GM12878 (cell line): ENCODE results near the gene RNF43. TPM values are rescaled to one million over a fixed set of nuclear protein-coding genes. Genes with fewer than 3 reads are reported as not detected.

ENCODE experiments used
- ATAC-seq: fragments of 200-7000 bp; cut with Tn5 transposase; 3 replicates; pipeline ENCODE4 v1.9.1; 2020; ENCODE audit warnings: mild to moderate bottlenecking, moderate library complexity
- BruUV-seq: library from RNA; stranded (reverse); fragments of 400-500 nt; replicated peaks from 2 replicates; lab custom pipeline; 2021; lab: Mats Ljungman, UMichigan
- CTCF ChIA-PET: fragments of 300-600 bp; sonication (Branson Sonifier 250); formaldehyde crosslinking; extraction: SDS; loops from one replicate; lab custom pipeline; 2021; ENCODE audit warnings: inconsistent platforms; lab: Yijun Ruan, JAX
- POLR2A ChIA-PET: fragments of 350-600 bp; formaldehyde crosslinking; extraction: SDS; loops from one replicate; lab custom pipeline; 2021; ENCODE audit warnings: inconsistent platforms; lab: Charles Lee
- RAD21 ChIA-PET: fragments of 300-600 bp; sonication (Branson Sonifier 250); formaldehyde crosslinking; loops from one replicate; lab custom pipeline; 2023; ENCODE audit warnings: antibody characterized with exemption; ENCODE audit not compliant: unreplicated experiment; lab: Charles Lee
- SMC1A ChIA-PET: fragments of 300-600 bp; sonication (Branson Sonifier 250); formaldehyde crosslinking; loops from one replicate; lab custom pipeline; 2023; ENCODE audit not compliant: unreplicated experiment, uncharacterized antibody; lab: Charles Lee
- DNase-seq: peaks from one replicate; pipeline ENCODE4 v3.0.0-alpha.2; 2011; ENCODE audit warnings: low read depth, low spot score
- FAIRE-seq: peaks from 3 replicates; lab custom pipeline; 2011; peaks lifted over from hg19 to GRCh38; lab: Jason Lieb, UNC
- H2AFZ ChIP-seq: 2 replicates; pipeline ENCODE4 v1.6.0; 2011; ENCODE audit warnings: low read depth, low read length, control low read depth; ENCODE audit not compliant: control insufficient read depth
- H3K27ac ChIP-seq: 2 replicates; pipeline ENCODE4 v1.5.1; 2011; ENCODE audit warnings: control low read depth; ENCODE audit not compliant: control insufficient read depth, insufficient read depth
- H3K27me3 ChIP-seq, 2 experiments: replicated peaks in 1 of 2; 2 replicates each; pipeline versions ENCODE4 v1.6.0 to v1.6.1; 2011; ENCODE audit warnings: low read length in 1 of 2; ENCODE audit not compliant: control insufficient read depth in 2 of 2, insufficient read depth in 2 of 2
- H3K36me3 ChIP-seq, 2 experiments: 2 replicates each; pipeline ENCODE4 v1.5.1; 2011; ENCODE audit warnings: low read length in 1 of 2; ENCODE audit not compliant: control insufficient read depth in 2 of 2, insufficient read depth in 2 of 2
- H3K4me1 ChIP-seq: 2 replicates; pipeline ENCODE4 v1.6.1; 2011; ENCODE audit warnings: mild to moderate bottlenecking, low read length, moderate library complexity, mixed read lengths; ENCODE audit not compliant: control insufficient read depth, insufficient read depth
- H3K4me2 ChIP-seq: 2 replicates; pipeline ENCODE4 v1.6.0; 2011; ENCODE audit warnings: control low read depth; ENCODE audit not compliant: control insufficient read depth, insufficient read depth
- H3K4me3 ChIP-seq: fragments of 200-600 bp; sonication (generic); 2 replicates; pipeline ENCODE4 v1.5.1; 2016
- H3K79me2 ChIP-seq: 2 replicates; pipeline ENCODE4 v1.6.0; 2011; ENCODE audit warnings: low read length; ENCODE audit not compliant: control insufficient read depth, insufficient read depth
- H3K9ac ChIP-seq: 2 replicates; pipeline ENCODE4 v1.8.0; 2011; ENCODE audit warnings: low read length, control low read depth, mixed read lengths; ENCODE audit not compliant: control insufficient read depth, insufficient read depth
- H3K9me3 ChIP-seq: replicated peaks from 3 replicates; pipeline ENCODE4 v1.5.1; 2011; ENCODE audit warnings: mild to moderate bottlenecking, low read length; ENCODE audit not compliant: control insufficient read depth, insufficient read depth
- H4K20me1 ChIP-seq: 2 replicates; pipeline ENCODE4 v1.6.0; 2011; ENCODE audit not compliant: control insufficient read depth, insufficient read depth
- BCL11A ChIP-seq: IDR thresholded peaks from 2 replicates; pipeline ENCODE4 v1.6.1; 2011; ENCODE audit warnings: low read depth, low read length
- EED ChIP-seq: sonication (generic); IDR thresholded peaks from 2 replicates; pipeline ENCODE4 v1.6.1; 2016; ENCODE audit warnings: antibody characterized with exemption, low read depth
- MYC ChIP-seq: IDR thresholded peaks from 2 replicates; pipeline ENCODE4 v1.6.1; 2011; ENCODE audit warnings: mild to moderate bottlenecking, low read length, moderate library complexity, inconsistent platforms; ENCODE audit not compliant: insufficient read depth, insufficient replicate concordance, insufficient read length, severe bottlenecking
- SPI1 ChIP-seq: IDR thresholded peaks from 2 replicates; pipeline ENCODE4 v1.6.1; 2011; ENCODE audit warnings: low read depth, mild to moderate bottlenecking, low read length, moderate library complexity, borderline replicate concordance; ENCODE audit not compliant: insufficient read depth
- TCF7 ChIP-seq: IDR thresholded peaks from 2 replicates; pipeline ENCODE4 v1.6.1; 2014; ENCODE audit warnings: antibody characterized with exemption, borderline replicate concordance
- YBX1 ChIP-seq: fragments of 450-650 bp; IDR thresholded peaks from 2 replicates; pipeline ENCODE4 v1.6.1; 2016; ENCODE audit warnings: antibody characterized with exemption
- WGBS: methylation state at CpG from one replicate; pipeline ENCODE4 v1.1.6; 2016; ENCODE audit warnings: low lambda C conversion rate; ENCODE audit not compliant: insufficient replicate concordance, insufficient coverage; ENCODE audit errors: missing lambda C conversion rate; 5-methylcytosine and 5-hydroxymethylcytosine counted together
- in situ Hi-C: fragments of 300-500 bp; cut with MboI; formaldehyde crosslinking; loops from 9 replicates; pipeline ENCODE4 v1.14.3; 2018; ENCODE audit warnings: mixed read lengths
- intact Hi-C: fragments of 100-400 bp; cut with micrococcal nuclease; formaldehyde crosslinking; loops from one replicate; pipeline ENCODE4 v1.14.2; 2022; ENCODE audit not compliant: unreplicated experiment
- polyA plus RNA-seq, 11 experiments: library from polyadenylated mRNA; depleted of rRNA in 4 of 11; unstranded in 6 of 11; stranded (reverse) in 5 of 11; fragments of >200 nt; fragmentation: Nextera tagmentation in 4 of 11; fragmentation: Illumina TruSeq in 1 of 11; extraction: Ambion mirVana in 4 of 11; extraction: Trizol in 1 of 11; gene quantifications; 1 replicate in 1 of 11; 2 replicates in 10 of 11; pipeline versions ENCODE4 v1.2.1 to v1.2.3, GENCODE V29; 2011 to 2016; ENCODE audit warnings: inconsistent platforms in 2 of 11, missing spikeins in 2 of 11, low read depth in 1 of 11
- total RNA-seq, 4 experiments: library from RNA; depleted of rRNA in 3 of 4; stranded (reverse); fragments of >200 nt in 3 of 4; fragmentation: Illumina TruSeq in 1 of 4; extraction: Trizol in 1 of 4; gene quantifications; 2 replicates each; pipeline versions ENCODE4 v1.2.1 to v1.2.3, GENCODE V29; 2013 to 2021

RNF43 gene
- total and polyA plus RNA-seq, 10 of the 15 experiments (the other 5 are each of a cell fraction or from before 2014, with no cell fraction given) = 1.2 to 16.7 (median 5.5) TPM

GRCh38 chr17:58378733-58379510, 38.4 kb downstream of the RNF43 start:
- Histone ChIP-seq H4K20me1 (no peaks in the 10 kb centered on the region), H3K9me3 (no peaks in the 10 kb centered on the region), H3K4me2 (no peak overlapping the region), H3K4me3 (no peak overlapping the region), H2AFZ (no peak overlapping the region), H3K27me3 (no peaks in the 10 kb centered on the region), H3K79me2 (peaks cover 2% of the 10 kb centered on the region; the same call in 1 of the 2 replicates), H3K4me1 (peaks cover 19% of the 10 kb centered on the region), H3K27ac (no peak overlapping the region), H3K36me3 (no peaks in the 10 kb centered on the region; a peak in 1 of 4 replicates), H3K9ac (no peak overlapping the region)
- FAIRE-seq (no peak), DNase-seq (no peak), ATAC-seq (no peak)
- no TSS peak for BruUV-seq
- SMC1A ChIA-PET = interaction anchor here (0.6 to 7.5 kb wide), 5 partner anchors 9 to 159 kb away, joined by 3 to 74 read pairs (median 4); partner anchors contain the start of gene RNF43
- POLR2A ChIA-PET = interaction anchor here (0.8 to 5.9 kb wide), 5 partner anchors 9 to 33 kb away, joined by 3 to 29 read pairs (median 3); partner anchors contain the start of gene SUPT4H1
- in situ Hi-C loops (no loop called here), intact Hi-C loops (no loop called here)
- RAD21 ChIA-PET = interaction anchor here (8.4 kb wide), 1 partner anchor 36 kb away, joined by 70 read pairs; the partner anchor contains the start of gene RNF43
- 48% methylated on average over 8 of the region's 8 CpGs for WGBS
- CTCF ChIA-PET = interaction anchor here (0.7 to 2.9 kb wide), 5 partner anchors 9 to 130 kb away, joined by 3 to 17 read pairs (median 3); partner anchors contain the start of gene RNF43
- TF ChIP-seq EED (0 out of 2 replicates have a peak, but pooled peaks have one; percentile 22), YBX1 (no peak), TCF7 (peak; percentile 60; the same call in 1 of the 2 replicates), MYC (no peak)

GRCh38 chr17:58377661-58378060, 39.7 kb downstream of the RNF43 start:
- Histone ChIP-seq H3K4me2 (no peak overlapping the region), H2AFZ (no peak overlapping the region)
- TF ChIP-seq BCL11A (no peak), SPI1 (peak; percentile 68; the same call in 1 of the 2 replicates)
- TF ChIP-seq, all 136 proteins: peak for 1
- Histone ChIP-seq H3K27me3 (no peaks in the 10 kb centered on the region), H3K9me3 (no peaks in the 10 kb centered on the region), H3K36me3 (no peaks in the 10 kb centered on the region; a peak in 1 of 4 replicates), H3K4me3 (no peak overlapping the region), H4K20me1 (no peaks in the 10 kb centered on the region), H3K4me1 (peaks cover 8% of the 10 kb centered on the region), H3K79me2 (peaks cover 2% of the 10 kb centered on the region; the same call in 1 of the 2 replicates), H3K27ac (no peak overlapping the region), H3K9ac (no peak overlapping the region)
- ATAC-seq = no peak
- CTCF ChIA-PET = interaction anchor here (1.2 to 2.9 kb wide), 2 partner anchors 40 to 128 kb away, joined by 3 to 17 read pairs; partner anchors contain the start of gene RNF43
- no peak for DNase-seq
- POLR2A ChIA-PET = no interaction called here
- SMC1A ChIA-PET = interaction anchor here (1.6 to 7.5 kb wide), 2 partner anchors 13 to 38 kb away, joined by 5 to 74 read pairs; partner anchors contain the start of gene RNF43
- RAD21 ChIA-PET = interaction anchor here (1.2 to 8.4 kb wide), 2 partner anchors 33 to 38 kb away, joined by 3 to 70 read pairs; partner anchors contain the start of gene RNF43
- BruUV-seq = no TSS peak
- FAIRE-seq = no peak
- intact Hi-C loops = no loop called here
- 81% methylated on average over 5 of the region's 5 CpGs for WGBS
- in situ Hi-C loops = no loop called here
